Caco-2 (cell line): Measurements from ENCODE around the gene PSD2. TPM values are rescaled to one million over a fixed set of nuclear protein-coding genes. Genes with fewer than 3 reads are reported as not detected.
"Not testable (repeated sequence)": the region's sequence is repeated elsewhere in the genome, so short reads cannot be mapped to it uniquely, and the experiment has no call there.

Experiments
- BruUV-seq: library from RNA; stranded (reverse); fragments of 400-500 nt; replicated peaks from 2 replicates; lab custom pipeline; 2021; lab: Mats Ljungman, UMichigan
- CTCF ChIA-PET: fragments of 300-600 bp; sonication (Branson Sonifier 250); formaldehyde crosslinking; loops from one replicate; lab custom pipeline; 2022; ENCODE audit warnings: antibody characterized with exemption; lab: Charles Lee
- POLR2A ChIA-PET: fragments of 300-600 bp; sonication (Branson Sonifier 250); formaldehyde crosslinking; loops from one replicate; lab custom pipeline; 2022; ENCODE audit warnings: antibody characterized with exemption; lab: Charles Lee
- DNase-seq, 2 experiments: peaks; one replicate each; pipeline versions ENCODE4 v3.0.0 to v3.0.0-alpha.2; 2020 to 2022
- H3K27me3 ChIP-seq: replicated peaks from 2 replicates; pipeline ENCODE4 v1.6.0; 2011; ENCODE audit warnings: low read length; ENCODE audit not compliant: control insufficient read depth, insufficient read depth
- H3K36me3 ChIP-seq: 2 replicates; pipeline ENCODE4 v1.5.1; 2011; ENCODE audit warnings: low read length; ENCODE audit not compliant: control insufficient read depth, insufficient read depth
- H3K4me1 ChIP-seq: fragments of 250-450 bp; sonication (Bioruptor Pico); 2 replicates; pipeline ENCODE4 v1.5.1; 2020; ENCODE audit warnings: mild to moderate bottlenecking
- H3K4me3 ChIP-seq: 2 replicates; pipeline ENCODE4 v1.5.1; 2011; ENCODE audit warnings: low read depth, mild to moderate bottlenecking, control low read depth, low read length
- H3K9me3 ChIP-seq: fragments of 250-450 bp; sonication (Bioruptor Pico); 2 replicates; pipeline ENCODE4 v1.5.1; 2020; ENCODE audit warnings: mild to moderate bottlenecking, moderate library complexity
- H3K27ac Mint-ChIP-seq: one replicate; pipeline ENCODE4 v1.8.0; 2022; ENCODE audit warnings: mixed read lengths; ENCODE audit not compliant: unreplicated experiment
- H3K27me3 Mint-ChIP-seq: one replicate; pipeline ENCODE4 v1.8.0; 2022; ENCODE audit warnings: mixed read lengths; ENCODE audit not compliant: insufficient read depth, unreplicated experiment
- H3K36me3 Mint-ChIP-seq: one replicate; pipeline ENCODE4 v1.8.0; 2022; ENCODE audit warnings: mild to moderate bottlenecking, mixed read lengths; ENCODE audit not compliant: insufficient read depth, unreplicated experiment
- H3K4me1 Mint-ChIP-seq: one replicate; pipeline ENCODE4 v1.8.0; 2022; ENCODE audit warnings: low read depth, mixed read lengths; ENCODE audit not compliant: unreplicated experiment
- H3K4me3 Mint-ChIP-seq: one replicate; pipeline ENCODE4 v1.8.0; 2022; ENCODE audit warnings: mild to moderate bottlenecking, moderate library complexity, mixed read lengths; ENCODE audit not compliant: unreplicated experiment
- H3K9me3 Mint-ChIP-seq: one replicate; pipeline ENCODE4 v1.8.0; 2022; ENCODE audit warnings: mixed read lengths; ENCODE audit not compliant: unreplicated experiment
- intact Hi-C: fragments of 100-400 bp; cut with micrococcal nuclease; formaldehyde crosslinking; loops from one replicate; pipeline ENCODE4 v1.10.0; 2022; ENCODE audit not compliant: unreplicated experiment
- total RNA-seq: library from RNA; stranded (reverse); gene quantifications from 2 replicates; pipeline ENCODE4 v1.2.3, GENCODE V29; 2022
- TF ChIP-seq, protein P1 (sequence below), 2 experiments: fragments of 200-600 bp in 1 of 2; IDR thresholded peaks; 1 replicate in 1 of 2; 2 replicates in 1 of 2; pipeline versions ENCODE4 v1.5.1 to v1.8.0; 2011 to 2022; ENCODE audit warnings: antibody characterized with exemption in 1 of 2, control low read depth in 1 of 2, inconsistent platforms in 1 of 2, low read depth in 1 of 2, low read length in 1 of 2, mild to moderate bottlenecking in 1 of 2, moderate library complexity in 1 of 2; ENCODE audit not compliant: insufficient read depth in 1 of 2, severe bottlenecking in 1 of 2, unreplicated experiment in 1 of 2

The PSD2 gene
- total RNA-seq, 1 experiment from 2014 or later: 0.09 TPM

DNA sequence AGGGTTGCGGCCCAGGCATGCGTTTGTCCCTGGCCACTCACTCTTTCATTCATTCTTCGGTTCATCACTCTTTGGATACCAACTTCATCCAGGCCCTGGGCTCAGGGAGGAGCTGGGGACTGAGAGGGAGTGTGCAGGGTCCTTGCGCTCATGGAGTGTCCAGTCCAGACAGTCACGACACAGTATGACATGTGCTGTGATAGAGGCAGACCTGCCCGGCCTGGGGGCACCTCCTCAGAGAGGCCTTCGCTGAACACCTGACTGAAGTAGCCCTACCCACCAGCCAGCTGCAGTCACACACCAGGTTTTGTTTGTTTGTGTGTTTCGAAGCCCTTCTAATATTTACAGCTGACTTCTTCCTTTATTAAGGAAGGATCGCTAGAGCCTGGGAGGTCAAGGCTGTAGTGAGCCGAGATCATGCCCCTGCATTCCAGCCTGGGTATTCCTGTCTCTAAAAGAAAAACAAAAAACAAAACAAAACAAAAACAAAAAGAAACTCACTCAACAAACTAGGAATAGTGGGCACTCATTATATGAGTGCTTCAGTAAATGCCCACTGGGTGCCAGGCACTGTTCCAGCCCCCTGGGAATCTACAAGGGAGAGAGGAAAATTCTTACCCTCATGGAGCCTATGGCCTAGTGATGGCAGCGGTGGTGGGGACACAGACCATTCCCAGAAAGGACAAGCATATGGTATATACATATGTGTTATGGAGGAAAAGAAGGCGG lies 6.3 kb upstream of the PSD2 start:
- no peak overlapping the region for H3K4me3 ChIP-seq
- CTCF ChIA-PET: interaction anchor here (1.2 to 4.5 kb wide), 2 partner anchors 14 to 180 kb away, joined by 5 to 72 read pairs; no protein-coding TSS in a partner anchor
- BruUV-seq: no TSS peak
- H3K27me3 Mint-ChIP-seq: peaks cover 29% of the 10 kb centered on the region
- DNase-seq: no peak
- H3K9me3 ChIP-seq: no peaks in the 10 kb centered on the region
- H3K36me3 ChIP-seq: no peaks in the 10 kb centered on the region
- no peaks in the 10 kb centered on the region for H3K9me3 Mint-ChIP-seq
- peaks cover 4% of the 10 kb centered on the region for H3K27me3 ChIP-seq
- no peaks in the 10 kb centered on the region for H3K36me3 Mint-ChIP-seq
- H3K4me1 ChIP-seq: no peaks in the 10 kb centered on the region
- H3K4me1 Mint-ChIP-seq: no peaks in the 10 kb centered on the region
- peak overlapping the region; percentile 34 for H3K4me3 Mint-ChIP-seq
- H3K27ac Mint-ChIP-seq: no peak overlapping the region
- POLR2A ChIA-PET: no interaction called here
- intact Hi-C loops: no loop called here
- TF ChIP-seq, protein P1, sequence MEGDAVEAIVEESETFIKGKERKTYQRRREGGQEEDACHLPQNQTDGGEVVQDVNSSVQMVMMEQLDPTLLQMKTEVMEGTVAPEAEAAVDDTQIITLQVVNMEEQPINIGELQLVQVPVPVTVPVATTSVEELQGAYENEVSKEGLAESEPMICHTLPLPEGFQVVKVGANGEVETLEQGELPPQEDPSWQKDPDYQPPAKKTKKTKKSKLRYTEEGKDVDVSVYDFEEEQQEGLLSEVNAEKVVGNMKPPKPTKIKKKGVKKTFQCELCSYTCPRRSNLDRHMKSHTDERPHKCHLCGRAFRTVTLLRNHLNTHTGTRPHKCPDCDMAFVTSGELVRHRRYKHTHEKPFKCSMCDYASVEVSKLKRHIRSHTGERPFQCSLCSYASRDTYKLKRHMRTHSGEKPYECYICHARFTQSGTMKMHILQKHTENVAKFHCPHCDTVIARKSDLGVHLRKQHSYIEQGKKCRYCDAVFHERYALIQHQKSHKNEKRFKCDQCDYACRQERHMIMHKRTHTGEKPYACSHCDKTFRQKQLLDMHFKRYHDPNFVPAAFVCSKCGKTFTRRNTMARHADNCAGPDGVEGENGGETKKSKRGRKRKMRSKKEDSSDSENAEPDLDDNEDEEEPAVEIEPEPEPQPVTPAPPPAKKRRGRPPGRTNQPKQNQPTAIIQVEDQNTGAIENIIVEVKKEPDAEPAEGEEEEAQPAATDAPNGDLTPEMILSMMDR (IDR thresholded peaks at IDR 0.05; ENCODE audit: insufficient read depth in 1 of 2, low read depth in 1 of 2, low read length in 1 of 2, severe bottlenecking in 1 of 2, unreplicated experiment in 1 of 2): no peak

DNA sequence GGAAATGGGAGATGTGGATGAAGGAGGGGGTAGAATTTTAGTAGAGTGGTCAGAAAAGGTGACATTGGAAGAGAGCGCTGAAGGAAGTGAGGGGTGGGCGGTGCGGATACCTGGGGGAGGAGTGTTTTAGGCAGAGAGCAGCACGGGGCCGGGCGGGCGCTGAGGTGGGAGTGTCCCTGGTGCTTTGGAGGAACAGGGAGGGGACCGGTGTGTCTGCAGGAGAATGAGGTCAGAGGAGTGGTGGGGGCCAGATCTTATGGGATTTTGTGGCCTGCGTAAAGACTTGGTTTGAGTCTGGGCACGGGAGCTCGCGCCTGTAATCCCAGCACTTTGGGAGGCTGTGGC lies 5.8 kb upstream of the PSD2 start:
- H3K4me1 Mint-ChIP-seq: no peaks in the 10 kb centered on the region
- Histone ChIP-seq H3K27me3 (peaks cover 7% of the 10 kb centered on the region), H3K4me1 (no peaks in the 10 kb centered on the region), H3K9me3 (no peaks in the 10 kb centered on the region), H3K36me3 (no peaks in the 10 kb centered on the region), H3K4me3 (no peak overlapping the region)
- H3K4me3 Mint-ChIP-seq: no peak overlapping the region
- POLR2A ChIA-PET: no interaction called here
- no peaks in the 10 kb centered on the region for H3K9me3 Mint-ChIP-seq
- CTCF ChIA-PET: interaction anchor here (4.5 kb wide), 1 partner anchor 180 kb away, joined by 72 read pairs; no protein-coding TSS in a partner anchor
- H3K27ac Mint-ChIP-seq: no peak overlapping the region
- TF ChIP-seq, protein P1 (IDR thresholded peaks at IDR 0.05; ENCODE audit: insufficient read depth in 1 of 2, low read depth in 1 of 2, low read length in 1 of 2, severe bottlenecking in 1 of 2, unreplicated experiment in 1 of 2): no peak
- no peak for DNase-seq
- peaks cover 28% of the 10 kb centered on the region for H3K27me3 Mint-ChIP-seq
- no TSS peak for BruUV-seq
- intact Hi-C loops: no loop called here
- H3K36me3 Mint-ChIP-seq: no peaks in the 10 kb centered on the region

DNA sequence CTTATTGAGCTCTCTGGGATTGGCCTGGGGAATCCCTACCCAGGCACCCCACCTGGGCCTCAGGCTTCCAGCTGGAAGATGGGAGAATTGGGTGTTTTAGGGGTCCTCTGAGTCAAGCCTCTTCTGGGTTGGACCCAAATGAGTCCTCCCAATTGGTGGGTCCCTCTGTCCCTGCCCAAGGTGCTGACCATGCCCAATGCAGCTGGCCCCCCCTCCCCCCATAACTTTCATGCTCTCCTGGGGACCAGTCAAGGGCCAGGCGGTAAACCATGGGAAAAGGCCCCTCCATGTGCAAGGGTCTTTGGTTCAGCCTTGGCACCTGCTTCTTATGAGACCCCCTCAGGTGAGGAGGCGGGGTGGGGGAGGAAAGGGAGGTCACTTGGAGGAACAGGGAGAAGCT lies 3.4 kb upstream of the PSD2 start:
- CTCF ChIA-PET: interaction anchor here (1.5 to 1.7 kb wide), 2 partner anchors 71 to 177 kb away, joined by 7 to 10 read pairs; no protein-coding TSS in a partner anchor
- DNase-seq: no peak
- H3K36me3 ChIP-seq: no peaks in the 10 kb centered on the region
- Mint-ChIP-seq H3K36me3 (no peaks in the 10 kb centered on the region), H3K9me3 (no peaks in the 10 kb centered on the region), H3K27me3 (peaks cover 23% of the 10 kb centered on the region), H3K4me3 (no peak overlapping the region), H3K27ac (no peak overlapping the region), H3K4me1 (no peaks in the 10 kb centered on the region)
- peaks cover 8% of the 10 kb centered on the region for H3K27me3 ChIP-seq
- no peaks in the 10 kb centered on the region for H3K9me3 ChIP-seq
- TF ChIP-seq, protein P1 (IDR thresholded peaks at IDR 0.05; ENCODE audit: insufficient read depth in 1 of 2, low read depth in 1 of 2, low read length in 1 of 2, severe bottlenecking in 1 of 2, unreplicated experiment in 1 of 2): no peak
- intact Hi-C loops: no loop called here
- no TSS peak for BruUV-seq
- no peaks in the 10 kb centered on the region for H3K4me1 ChIP-seq
- no peak overlapping the region for H3K4me3 ChIP-seq
- POLR2A ChIA-PET: no interaction called here

DNA sequence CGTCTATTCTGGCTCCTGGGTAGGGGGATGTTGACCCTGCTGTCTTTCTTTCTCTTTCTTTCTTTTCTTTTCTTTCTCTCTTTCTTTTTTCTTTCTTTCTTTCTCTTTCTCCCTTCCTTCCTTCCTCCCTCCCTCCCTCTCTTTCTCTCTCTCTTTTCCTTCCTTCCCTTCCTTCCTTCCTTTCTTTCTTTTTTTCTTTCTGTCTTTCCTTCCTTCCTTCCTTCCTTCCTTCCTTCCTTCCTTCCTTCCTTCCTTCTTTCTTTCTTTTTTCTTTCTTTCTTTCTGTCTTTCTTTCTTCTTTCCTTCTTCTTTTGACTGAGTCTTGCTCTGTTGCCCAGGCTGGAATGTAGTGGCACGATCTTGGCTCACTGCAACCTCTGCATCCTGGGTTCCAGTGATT lies 3.0 kb upstream of the PSD2 start:
- peaks cover 25% of the 10 kb centered on the region for H3K27me3 Mint-ChIP-seq
- H3K9me3 Mint-ChIP-seq, intact Hi-C loops, DNase-seq, H3K27me3 ChIP-seq, H3K27ac Mint-ChIP-seq, H3K9me3 ChIP-seq, H3K4me1 Mint-ChIP-seq, H3K4me1 ChIP-seq, BruUV-seq, H3K36me3 ChIP-seq, H3K4me3 ChIP-seq, H3K4me3 Mint-ChIP-seq, POLR2A ChIA-PET, H3K36me3 Mint-ChIP-seq: not testable (repeated sequence)
- CTCF ChIA-PET: interaction anchor here (1.5 to 1.7 kb wide), 2 partner anchors 70 to 176 kb away, joined by 7 to 10 read pairs; no protein-coding TSS in a partner anchor
